Upper lobe of right lung (tissue), 1 donor: ENCODE data around the gene GOLGA5. TPM values are rescaled to one million over a fixed set of nuclear protein-coding genes. Genes with fewer than 3 reads are reported as not detected.
"Not testable (repeated sequence)": the region's sequence is repeated elsewhere in the genome, so short reads cannot be mapped to it uniquely, and the experiment has no call there.

Source experiments
- ATAC-seq: fragments of 200-7000 bp; cut with Tn5 transposase; one replicate; pipeline ENCODE4 v1.9.1; 2020; ENCODE audit warnings: mild to moderate bottlenecking, moderate library complexity
- DNase-seq: peaks from one replicate; pipeline ENCODE4 v3.0.0-alpha.2; 2020
- H3K27ac ChIP-seq: fragments of 200-600 bp; one replicate; pipeline ENCODE4 v1.8.0; 2022
- H3K27me3 ChIP-seq: fragments of 200-600 bp; one replicate; pipeline ENCODE4 v1.8.0; 2022; ENCODE audit warnings: mild to moderate bottlenecking
- H3K36me3 ChIP-seq: fragments of 200-600 bp; one replicate; pipeline ENCODE4 v1.8.0; 2022
- H3K4me1 ChIP-seq: fragments of 200-600 bp; one replicate; pipeline ENCODE4 v1.8.0; 2022
- H3K4me3 ChIP-seq: fragments of 200-600 bp; one replicate; pipeline ENCODE4 v1.8.0; 2022; ENCODE audit warnings: mild to moderate bottlenecking
- H3K9me3 ChIP-seq: fragments of 200-600 bp; one replicate; pipeline ENCODE4 v1.8.0; 2022
- intact Hi-C: fragments of 100-400 bp; cut with DNase I; formaldehyde crosslinking; loops from one replicate; pipeline ENCODE4 v1.11.0; 2022
- total RNA-seq: library from RNA; stranded (reverse); fragmentation: NEBNext Ultra II Directional; extraction: Animal tissue kit (Norgen Biotek cat#: 25700); gene quantifications from one replicate; pipeline ENCODE4 v1.2.1, GENCODE V29; 2021
- TF ChIP-seq, protein P1 (sequence below): fragments of 200-600 bp; IDR thresholded peaks from one replicate; pipeline ENCODE4 v1.8.0; 2022; ENCODE audit warnings: antibody characterized with exemption
- donor health status: DM: no; HTN: yes; CAD: no; lungs with severe emphysema.

The GOLGA5 gene
- total RNA-seq, 1 donor from 2014 or later, result 31.4 TPM

DNA sequence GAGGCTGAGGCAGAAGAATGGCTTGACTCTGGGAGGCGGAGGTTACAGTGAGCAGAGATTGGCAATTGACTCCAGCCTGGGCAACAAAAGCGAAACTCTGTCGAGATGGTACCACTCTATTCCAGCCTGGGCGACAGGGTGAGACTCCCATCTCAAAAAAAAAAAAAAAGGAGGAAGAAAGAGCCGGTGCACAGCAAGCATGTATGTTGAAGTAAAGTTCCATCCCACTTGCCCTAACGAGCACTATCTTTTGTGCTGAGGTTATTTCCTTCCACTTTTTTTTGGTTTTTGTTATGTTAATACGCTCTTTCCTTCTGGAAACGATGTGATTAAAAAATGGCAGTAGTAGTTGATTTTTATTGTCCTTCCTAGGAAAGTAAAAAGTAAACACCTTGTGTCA is 19.5 kb upstream of the GOLGA5 start:
- no peak overlapping the region for H3K4me3 ChIP-seq
- intact Hi-C loops, result no loop called here
- H3K9me3 ChIP-seq, result no peaks in the 10 kb centered on the region
- no peaks in the 10 kb centered on the region for H3K36me3 ChIP-seq
- H3K4me1 ChIP-seq, result no peaks in the 10 kb centered on the region
- no peak overlapping the region for H3K27ac ChIP-seq
- DNase-seq (no peak), ATAC-seq (no peak)
- TF ChIP-seq, protein P1, sequence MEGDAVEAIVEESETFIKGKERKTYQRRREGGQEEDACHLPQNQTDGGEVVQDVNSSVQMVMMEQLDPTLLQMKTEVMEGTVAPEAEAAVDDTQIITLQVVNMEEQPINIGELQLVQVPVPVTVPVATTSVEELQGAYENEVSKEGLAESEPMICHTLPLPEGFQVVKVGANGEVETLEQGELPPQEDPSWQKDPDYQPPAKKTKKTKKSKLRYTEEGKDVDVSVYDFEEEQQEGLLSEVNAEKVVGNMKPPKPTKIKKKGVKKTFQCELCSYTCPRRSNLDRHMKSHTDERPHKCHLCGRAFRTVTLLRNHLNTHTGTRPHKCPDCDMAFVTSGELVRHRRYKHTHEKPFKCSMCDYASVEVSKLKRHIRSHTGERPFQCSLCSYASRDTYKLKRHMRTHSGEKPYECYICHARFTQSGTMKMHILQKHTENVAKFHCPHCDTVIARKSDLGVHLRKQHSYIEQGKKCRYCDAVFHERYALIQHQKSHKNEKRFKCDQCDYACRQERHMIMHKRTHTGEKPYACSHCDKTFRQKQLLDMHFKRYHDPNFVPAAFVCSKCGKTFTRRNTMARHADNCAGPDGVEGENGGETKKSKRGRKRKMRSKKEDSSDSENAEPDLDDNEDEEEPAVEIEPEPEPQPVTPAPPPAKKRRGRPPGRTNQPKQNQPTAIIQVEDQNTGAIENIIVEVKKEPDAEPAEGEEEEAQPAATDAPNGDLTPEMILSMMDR, result no peak
- H3K27me3 ChIP-seq, result no peaks in the 10 kb centered on the region

DNA sequence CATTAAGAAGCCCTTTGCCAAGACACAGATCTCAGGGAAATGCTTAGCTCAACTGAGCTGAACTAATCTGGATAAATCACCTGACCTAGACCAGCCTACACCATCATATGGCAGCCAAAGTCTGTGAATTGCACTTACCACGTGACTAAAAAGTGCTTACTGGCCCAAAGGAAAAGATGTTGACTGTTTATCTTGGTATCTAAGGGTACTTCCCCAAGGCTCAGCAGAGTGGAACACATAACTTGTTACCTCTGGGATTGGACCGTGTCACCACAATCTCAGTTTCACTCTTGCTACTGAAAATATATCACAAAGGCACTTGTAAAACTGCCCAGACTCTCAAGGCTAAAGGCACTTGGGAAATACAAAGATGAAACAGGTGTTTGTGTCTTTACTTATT is 18.8 kb upstream of the GOLGA5 start:
- intact Hi-C loops, DNase-seq, H3K4me1 ChIP-seq: not testable (repeated sequence)

DNA sequence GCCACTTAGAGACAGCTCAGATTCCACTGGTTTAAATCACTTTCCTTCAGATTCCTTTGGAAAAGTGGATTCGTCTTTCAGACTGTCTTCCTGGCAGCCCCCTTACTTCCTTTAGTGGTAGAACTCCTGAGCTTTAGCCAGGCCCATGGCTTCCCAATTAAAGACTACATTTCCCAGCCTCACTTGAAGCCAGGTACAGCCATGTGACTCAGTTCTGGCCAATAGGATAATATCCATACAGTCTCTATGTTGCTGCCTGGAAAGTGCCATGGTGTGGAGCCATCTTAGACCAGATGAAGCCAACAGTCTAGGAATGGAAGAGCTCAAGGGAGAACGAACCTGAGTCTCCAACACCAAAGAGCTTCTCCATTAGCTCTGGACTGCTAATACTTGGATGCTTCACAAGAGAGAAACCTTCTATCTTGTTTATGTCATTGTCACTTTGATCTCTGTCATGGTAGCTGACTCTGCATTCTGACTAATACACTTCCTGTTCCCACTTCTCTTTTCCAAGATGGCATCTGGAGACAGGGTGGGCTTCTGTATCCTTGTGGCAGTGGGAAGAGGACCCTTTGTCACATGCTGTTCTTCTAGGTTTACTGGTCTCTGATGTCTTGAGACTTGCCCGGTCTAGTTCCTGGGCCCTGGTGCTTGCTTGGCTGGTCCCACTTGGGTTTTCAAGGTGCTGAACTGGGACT is 15.1 kb upstream of the GOLGA5 start:
- H3K36me3 ChIP-seq, DNase-seq, H3K9me3 ChIP-seq, H3K27ac ChIP-seq, intact Hi-C loops, H3K4me1 ChIP-seq, H3K4me3 ChIP-seq, H3K27me3 ChIP-seq: not testable (repeated sequence)
- ATAC-seq, result peak; percentile 28

More for the DNA sequence above, 18.8 kb upstream of the GOLGA5 start:
- H3K9me3 ChIP-seq, H3K27me3 ChIP-seq, H3K4me3 ChIP-seq, H3K36me3 ChIP-seq: not testable (repeated sequence)
- peak overlapping the region; percentile 33 for H3K27ac ChIP-seq
- ATAC-seq, result peak; percentile 89

DNA sequence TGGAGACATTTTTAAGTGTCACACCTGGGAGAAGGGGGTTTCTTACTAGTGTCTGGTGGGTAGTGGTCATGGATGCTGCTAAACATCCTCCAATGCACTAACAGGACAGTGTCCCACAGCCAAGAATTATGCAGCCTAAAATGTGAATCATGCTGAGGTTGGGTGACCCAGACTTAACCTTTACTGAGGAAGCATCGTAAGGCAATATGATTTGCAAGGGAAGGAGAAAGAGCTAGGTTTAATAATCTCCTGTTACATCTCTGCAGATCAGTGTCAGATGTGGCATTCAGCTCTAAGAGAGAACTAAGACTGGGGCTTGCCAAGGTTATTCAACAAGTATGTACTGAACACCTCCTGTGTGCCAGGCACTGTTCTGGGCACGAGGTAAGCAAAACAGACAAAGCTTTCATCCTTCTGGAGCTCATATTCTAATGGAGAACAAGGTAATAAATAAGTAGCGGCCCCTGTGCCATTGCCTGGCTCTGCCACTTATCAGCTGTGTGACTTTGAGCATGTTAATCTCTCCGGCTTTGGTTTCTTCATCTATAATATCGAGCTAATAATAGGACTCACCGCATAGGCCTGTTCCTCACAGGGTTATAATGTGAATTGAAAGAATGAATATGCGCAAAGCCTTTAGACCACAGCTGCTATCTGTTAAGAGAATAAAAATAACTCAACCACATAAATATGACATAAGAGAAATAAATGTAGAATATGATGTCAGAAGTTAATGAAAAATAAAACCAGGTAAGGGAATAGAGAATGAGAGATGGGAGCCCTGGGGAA is 13.5 kb upstream of the GOLGA5 start:
- no peak overlapping the region for H3K4me3 ChIP-seq
- TF ChIP-seq, protein P1, result no peak
- no peaks in the 10 kb centered on the region for H3K4me1 ChIP-seq
- H3K36me3 ChIP-seq, result no peaks in the 10 kb centered on the region
- no peaks in the 10 kb centered on the region for H3K9me3 ChIP-seq
- intact Hi-C loops, result loop anchor here (10.0 kb wide), 1 partner anchor 66 kb away; no protein-coding TSS in a partner anchor
- no peaks in the 10 kb centered on the region for H3K27me3 ChIP-seq
- ATAC-seq (peak; percentile 60), DNase-seq (no peak)
- H3K27ac ChIP-seq, result no peak overlapping the region

DNA sequence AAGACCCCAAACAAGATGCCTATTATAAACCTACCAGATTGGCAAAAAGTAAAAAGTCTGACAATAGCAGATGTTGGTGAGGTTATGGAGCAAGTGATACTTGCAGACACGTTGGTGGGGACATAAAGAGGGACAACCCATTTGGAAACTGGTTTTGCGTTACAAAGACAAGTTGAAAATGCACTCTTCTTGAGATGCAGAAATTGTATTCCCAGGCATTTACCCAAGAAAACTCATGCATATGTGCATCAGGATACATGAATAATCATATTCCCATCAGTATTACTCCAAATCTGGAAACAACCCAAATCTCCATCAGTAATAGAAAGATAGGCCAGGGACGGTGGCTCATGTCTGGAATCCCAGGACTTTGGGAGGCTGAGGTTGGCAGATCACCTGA is 12.8 kb upstream of the GOLGA5 start:
- Histone ChIP-seq H3K36me3 (no peaks in the 10 kb centered on the region), H3K27me3 (no peaks in the 10 kb centered on the region), H3K4me1 (no peaks in the 10 kb centered on the region), H3K4me3 (no peak overlapping the region), H3K27ac (no peak overlapping the region), H3K9me3 (no peaks in the 10 kb centered on the region)
- intact Hi-C loops, result loop anchor here (10.0 kb wide), 1 partner anchor 67 kb away; no protein-coding TSS in a partner anchor
- TF ChIP-seq, protein P1, result no peak
- no peak for ATAC-seq
- no peak for DNase-seq

DNA sequence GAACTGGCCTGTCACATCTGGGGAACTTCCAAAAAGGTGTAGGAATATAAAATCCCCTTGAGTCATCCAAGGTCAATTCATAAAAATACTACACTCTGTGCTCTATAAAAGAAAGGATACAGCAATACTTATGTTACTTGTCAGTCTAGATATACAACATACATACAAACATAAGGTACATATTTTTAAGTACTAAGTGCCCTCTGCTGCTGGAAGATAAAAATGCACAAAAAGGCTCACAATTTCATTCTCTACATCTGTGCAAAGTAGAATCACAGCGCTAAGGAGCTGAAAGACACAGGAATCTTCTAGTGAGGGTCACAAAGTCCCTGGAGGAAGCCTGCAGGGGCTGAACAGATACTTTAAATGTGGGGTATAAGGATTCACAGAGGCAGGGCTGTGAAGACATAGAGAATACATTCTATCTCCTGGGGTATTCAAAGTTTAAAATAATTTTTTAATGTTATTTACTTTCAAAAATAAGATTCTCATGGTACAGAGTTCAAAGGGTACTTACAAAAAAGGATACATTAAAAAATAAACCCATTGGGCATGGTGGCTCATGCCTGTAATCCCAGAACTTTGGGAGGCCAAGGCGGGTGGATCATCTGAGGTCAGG is 10.2 kb upstream of the GOLGA5 start:
- H3K36me3 ChIP-seq, result no peaks in the 10 kb centered on the region
- no peaks in the 10 kb centered on the region for H3K27me3 ChIP-seq
- H3K4me1 ChIP-seq, result no peaks in the 10 kb centered on the region
- ATAC-seq, result peak; percentile 78
- H3K4me3 ChIP-seq, result no peak overlapping the region
- no peak overlapping the region for H3K27ac ChIP-seq
- no peak for DNase-seq
- TF ChIP-seq, protein P1, result peak; percentile 67
- no peaks in the 10 kb centered on the region for H3K9me3 ChIP-seq
- intact Hi-C loops, result loop anchor here (10.0 kb wide), 1 partner anchor 69 kb away; no protein-coding TSS in a partner anchor
